GM21717 (cell line): ENCODE data around the gene LSM14A.
"Not testable (repeated sequence)": the region's sequence is repeated elsewhere in the genome, so short reads cannot be mapped to it uniquely, and the experiment has no call there.

Source experiments
- ATAC-seq: cut with Tn5 transposase; IDR thresholded peaks from one replicate; pipeline ENCODE4 v1.9.1; 2021; ENCODE audit warnings: mild to moderate bottlenecking, moderate library complexity; ENCODE audit not compliant: unreplicated experiment

Gene LSM14A

GRCh38 chr19:34155686-34156085, 16.6 kb upstream of the LSM14A start:
- no peak for ATAC-seq

GRCh38 chr19:34158966-34159365, 13.3 kb upstream of the LSM14A start:
- ATAC-seq, result not testable (repeated sequence)

DNA sequence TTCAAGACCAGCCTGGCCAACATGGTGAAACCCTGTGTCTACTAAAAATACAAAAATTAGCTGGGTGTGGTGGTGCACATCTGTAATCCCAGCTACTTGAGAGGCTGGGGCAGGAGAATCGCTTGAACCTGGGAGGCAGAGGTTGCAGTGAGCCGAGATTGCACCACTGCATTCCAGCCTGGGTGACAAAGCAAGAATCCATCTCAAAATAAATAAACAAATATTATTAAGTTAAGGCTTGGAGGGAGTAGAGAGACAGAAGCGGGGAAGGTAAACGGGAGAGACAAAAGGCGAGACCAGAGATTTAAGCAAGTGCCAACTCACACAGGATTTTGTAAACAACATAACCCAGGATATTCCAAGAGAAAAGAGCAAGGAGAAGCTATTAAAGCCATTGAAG, 12.8 kb upstream of the LSM14A start:
- not testable (repeated sequence) for ATAC-seq

GRCh38 chr19:34161902-34162301, 10.4 kb upstream of the LSM14A start:
- ATAC-seq, result not testable (repeated sequence)

DNA sequence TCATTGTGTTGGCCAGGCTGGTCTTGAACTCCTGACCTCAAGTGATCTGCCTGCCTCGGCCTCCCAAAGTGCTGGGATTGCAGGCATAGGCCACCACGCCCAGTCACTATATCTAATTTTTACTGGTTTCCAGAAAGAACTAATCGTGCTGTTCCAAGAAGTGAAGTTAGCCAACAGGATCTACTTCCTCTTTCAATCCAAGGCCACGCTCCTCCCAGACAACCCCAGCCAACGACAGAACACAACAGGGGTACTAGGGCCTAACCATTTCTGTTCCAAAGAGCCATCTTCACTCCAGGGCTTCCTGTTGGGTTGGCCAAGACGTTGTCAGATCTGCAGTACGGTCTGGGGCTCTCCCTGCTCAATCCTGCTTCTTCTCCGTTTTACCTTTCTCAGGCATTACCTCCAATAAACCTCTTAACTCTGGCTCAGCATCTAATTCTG, 7.0 kb upstream of the LSM14A start:
- no peak for ATAC-seq

GRCh38 chr19:34169475-34170199, 2.7 kb upstream of the LSM14A start:
- ATAC-seq, result not testable (repeated sequence)

DNA sequence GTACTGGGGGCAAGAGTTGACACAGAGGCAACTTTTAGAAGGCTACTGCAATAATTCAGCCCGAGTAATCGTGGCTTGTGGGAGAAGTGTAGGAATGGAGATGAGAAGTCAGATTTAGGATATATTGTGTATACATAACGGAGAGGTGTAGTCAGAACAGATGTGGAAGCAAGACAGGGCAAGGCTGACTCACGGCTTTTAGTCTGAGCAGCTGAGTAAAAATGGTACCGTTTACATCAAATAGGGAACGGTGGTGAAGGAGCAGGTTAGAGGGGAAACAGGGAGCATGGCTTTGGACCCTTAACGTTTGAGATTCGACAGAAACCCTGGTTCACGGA, 796 bp upstream of the LSM14A start:
- peak; percentile 24 for ATAC-seq

- ATAC-seq, result peak; percentile 22
Observed at GRCh38 chr19:34172661-34173192, 423 bp downstream of the LSM14A start.

- ATAC-seq, result no peak
Observed at GRCh38 chr19:34173193-34173956, 1.1 kb downstream of the LSM14A start.

GRCh38 chr19:34175173-34175572, 2.9 kb downstream of the LSM14A start:
- not testable (repeated sequence) for ATAC-seq

DNA sequence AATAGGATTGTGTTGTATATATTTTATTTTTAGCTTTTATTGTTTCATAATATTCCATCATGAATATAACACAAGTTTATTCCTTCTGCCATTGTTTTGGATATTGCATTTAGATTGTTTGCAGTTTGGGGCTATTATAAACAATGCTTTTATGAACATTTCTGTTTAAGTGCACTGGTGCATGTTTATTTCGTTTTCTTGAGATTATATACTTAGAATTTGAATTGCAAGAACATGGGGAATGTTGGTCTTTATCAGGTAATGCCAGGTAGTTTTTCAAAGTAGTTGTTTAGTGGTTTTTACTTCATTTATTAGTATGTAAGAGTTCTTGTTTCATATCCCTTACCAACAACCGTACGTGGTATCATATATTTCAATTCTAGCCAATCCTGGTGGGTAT, 4.3 kb downstream of the LSM14A start:
- ATAC-seq, result no peak

DNA sequence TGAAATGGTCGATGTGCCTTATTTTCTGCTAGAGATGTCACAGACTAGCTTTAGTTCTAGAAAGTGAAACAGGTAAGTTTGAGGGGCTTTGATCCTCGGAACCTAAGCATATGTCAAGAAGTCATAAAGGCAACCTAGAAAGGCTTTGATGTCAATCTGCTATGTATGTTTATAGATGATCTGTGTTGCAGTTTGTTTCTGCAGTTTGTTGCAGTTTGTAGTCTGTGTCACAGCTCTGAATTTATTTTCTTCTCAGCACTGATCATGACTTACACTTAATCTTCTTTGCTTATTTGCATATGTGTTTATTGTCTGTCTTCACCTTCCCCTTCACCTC, 5.9 kb downstream of the LSM14A start:
- no peak for ATAC-seq

- ATAC-seq, result no peak
Observed at GRCh38 chr19:34179066-34179465, 6.8 kb downstream of the LSM14A start.

GRCh38 chr19:34180273-34180672, 8.0 kb downstream of the LSM14A start:
- no peak for ATAC-seq

DNA sequence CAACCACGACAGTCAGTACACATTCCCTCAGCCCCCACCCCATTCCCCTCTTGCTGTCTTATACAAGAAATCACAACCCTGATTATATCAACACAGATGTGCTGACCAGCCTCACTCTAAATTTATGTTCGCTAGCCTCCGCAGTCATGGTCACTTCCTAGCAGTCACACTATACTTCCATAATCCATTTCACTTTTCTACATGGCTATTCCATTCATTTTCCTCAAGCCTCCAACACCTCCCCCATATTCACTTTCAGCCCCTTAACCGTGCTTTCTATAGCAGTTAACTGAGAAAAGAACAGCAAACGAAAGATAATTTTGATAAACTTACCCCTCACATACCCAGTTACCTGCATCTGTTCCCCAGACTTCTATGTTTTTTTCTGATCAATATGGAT, 8.4 kb downstream of the LSM14A start:
- ATAC-seq, result no peak

GRCh38 chr19:34181111-34181864, 9.0 kb downstream of the LSM14A start:
- no peak for ATAC-seq

- ATAC-seq, result no peak
Observed at GRCh38 chr19:34182125-34182524, 9.8 kb downstream of the LSM14A start.

- no peak for ATAC-seq
Observed at GRCh38 chr19:34184880-34185491, 12.7 kb downstream of the LSM14A start.

DNA sequence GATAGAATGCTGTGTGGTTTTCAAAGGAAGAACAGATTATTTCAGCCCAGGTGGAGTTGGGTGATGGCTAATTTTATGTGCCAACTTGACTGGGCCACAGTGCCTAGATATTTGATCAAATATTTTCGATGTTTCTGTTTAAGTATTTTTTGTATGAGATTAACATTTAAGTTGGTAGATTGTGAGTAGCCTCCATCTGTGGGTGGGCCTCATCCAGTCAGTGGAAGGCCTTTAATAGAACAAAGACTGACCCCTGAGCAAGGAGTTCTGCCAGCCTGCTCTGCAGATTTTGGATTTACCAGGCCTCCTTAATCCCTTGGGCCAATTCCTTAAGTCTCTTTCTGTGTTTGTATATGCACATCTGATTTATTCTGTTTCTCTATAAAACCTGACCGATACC, 13.9 kb downstream of the LSM14A start:
- ATAC-seq, result no peak

DNA sequence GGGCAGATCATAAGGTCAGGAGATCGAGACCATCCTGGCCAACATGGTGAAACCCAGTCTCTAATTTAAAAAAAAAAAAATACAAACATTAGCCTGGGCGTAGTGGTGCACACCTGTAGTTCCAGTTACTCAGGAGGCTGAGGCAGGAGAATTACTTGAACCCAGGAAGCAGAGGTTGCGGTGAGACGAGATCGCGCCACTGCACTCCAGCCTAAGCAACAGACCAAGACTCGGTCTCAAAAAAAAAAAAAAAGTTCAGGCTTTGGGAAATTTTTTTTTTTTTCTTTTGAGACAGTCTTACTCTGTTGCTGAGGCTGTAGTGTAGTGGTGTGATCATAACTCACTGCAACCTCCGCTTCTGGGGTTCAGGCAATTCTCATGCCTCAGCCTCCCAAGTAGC, 14.7 kb downstream of the LSM14A start:
- no peak for ATAC-seq

GRCh38 chr19:34188408-34188807, 16.1 kb downstream of the LSM14A start:
- no peak for ATAC-seq
